Parathyroid adenoma (tissue), 2 donors: ENCODE results near the gene TIMP1.

ENCODE experiments used
- H2AFZ ChIP-seq: fragments of 300-600 bp; sonication (generic); one replicate; pipeline ENCODE4 v1.7.0; 2017; ENCODE audit warnings: antibody characterized with exemption, mild to moderate bottlenecking
- H3K27ac ChIP-seq: fragments of 300-600 bp; sonication (generic); one replicate; pipeline ENCODE4 v1.7.0; 2017
- H3K27me3 ChIP-seq: fragments of 300-600 bp; sonication (generic); one replicate; pipeline ENCODE4 v1.7.0; 2017; ENCODE audit warnings: low read length; ENCODE audit not compliant: control insufficient read depth, insufficient read depth
- H3K36me3 ChIP-seq: fragments of 300-600 bp; sonication (generic); one replicate; pipeline ENCODE4 v1.7.0; 2017; ENCODE audit warnings: low read length; ENCODE audit not compliant: control insufficient read depth, insufficient read depth
- H3K4me1 ChIP-seq: fragments of 300-600 bp; sonication (generic); one replicate; pipeline ENCODE4 v1.7.0; 2017; ENCODE audit warnings: control low read depth
- H3K4me2 ChIP-seq: fragments of 300-600 bp; sonication (generic); one replicate; pipeline ENCODE4 v1.7.0; 2017; ENCODE audit warnings: low read length
- H3K4me3 ChIP-seq: fragments of 300-600 bp; sonication (generic); one replicate; pipeline ENCODE4 v1.7.0; 2017; ENCODE audit warnings: low read depth, low read length
- H3K79me2 ChIP-seq: fragments of 300-600 bp; sonication (generic); one replicate; pipeline ENCODE4 v1.7.0; 2017; ENCODE audit warnings: control low read depth
- H3K9ac ChIP-seq: fragments of 300-600 bp; sonication (generic); one replicate; pipeline ENCODE4 v1.7.0; 2017; ENCODE audit warnings: mild to moderate bottlenecking
- H3K9me3 ChIP-seq: fragments of 300-600 bp; sonication (generic); one replicate; pipeline ENCODE4 v1.7.0; 2017; ENCODE audit warnings: low read length; ENCODE audit not compliant: control insufficient read depth
- CTCF ChIP-seq: fragments of 300-600 bp; sonication (generic); IDR thresholded peaks from one replicate; pipeline ENCODE4 v1.7.0; 2017; ENCODE audit warnings: antibody characterized with exemption, mild to moderate bottlenecking
- donor health status: primary hyperparathyroidism.

Gene TIMP1

GRCh38 chrX:47612418-47612817, 30.2 kb downstream of the TIMP1 start:
- no peak overlapping the region for H3K4me3 ChIP-seq
- H3K36me3 ChIP-seq: no peaks in the 10 kb centered on the region
- H3K79me2 ChIP-seq: no peaks in the 10 kb centered on the region
- peaks cover 6% of the 10 kb centered on the region for H3K4me1 ChIP-seq
- no peak overlapping the region for H2AFZ ChIP-seq
- H3K9me3 ChIP-seq: no peaks in the 10 kb centered on the region
- H3K4me2 ChIP-seq: no peak overlapping the region
- no peaks in the 10 kb centered on the region for H3K27me3 ChIP-seq
- TF ChIP-seq CTCF: no peak
- H3K27ac ChIP-seq: no peak overlapping the region
- no peak overlapping the region for H3K9ac ChIP-seq

GRCh38 chrX:47613082-47613481, 30.8 kb downstream of the TIMP1 start:
- Histone ChIP-seq H3K4me3 (no peak overlapping the region), H3K9me3 (no peaks in the 10 kb centered on the region), H3K27ac (no peak overlapping the region), H3K36me3 (no peaks in the 10 kb centered on the region), H3K9ac (no peak overlapping the region), H3K27me3 (no peaks in the 10 kb centered on the region), H3K4me2 (no peak overlapping the region), H2AFZ (no peak overlapping the region), H3K79me2 (no peaks in the 10 kb centered on the region), H3K4me1 (peaks cover 6% of the 10 kb centered on the region)
- TF ChIP-seq CTCF: no peak

GRCh38 chrX:47614618-47615017, 32.4 kb downstream of the TIMP1 start:
- no peak overlapping the region for H3K4me2 ChIP-seq
- H3K79me2 ChIP-seq: no peaks in the 10 kb centered on the region
- peaks cover 6% of the 10 kb centered on the region for H3K4me1 ChIP-seq
- H3K4me3 ChIP-seq: no peak overlapping the region
- H3K36me3 ChIP-seq: no peaks in the 10 kb centered on the region
- TF ChIP-seq CTCF: no peak
- no peak overlapping the region for H2AFZ ChIP-seq
- no peak overlapping the region for H3K27ac ChIP-seq
- H3K9ac ChIP-seq: no peak overlapping the region
- no peaks in the 10 kb centered on the region for H3K9me3 ChIP-seq
- H3K27me3 ChIP-seq: no peaks in the 10 kb centered on the region

- Histone ChIP-seq H3K36me3 (no peaks in the 10 kb centered on the region), H3K9me3 (no peaks in the 10 kb centered on the region), H3K79me2 (no peaks in the 10 kb centered on the region), H3K27ac (no peak overlapping the region), H3K4me1 (no peaks in the 10 kb centered on the region), H3K27me3 (no peaks in the 10 kb centered on the region), H2AFZ (peak overlapping the region; percentile 82), H3K9ac (peak overlapping the region; percentile 46), H3K4me2 (no peak overlapping the region), H3K4me3 (no peak overlapping the region)
- TF ChIP-seq CTCF: no peak
Measured at GRCh38 chrX:47618923-47619485, 36.8 kb downstream of the TIMP1 start.
